Adrenal gland (tissue), 12 donors: ENCODE data around the gene ERC2. TPM values are rescaled to one million over a fixed set of nuclear protein-coding genes. Genes with fewer than 3 reads are reported as not detected.
"Not testable (repeated sequence)": the region's sequence is repeated elsewhere in the genome, so short reads cannot be mapped to it uniquely, and the experiment has no call there.

Source experiments
- DNase-seq, 7 donors: peaks; one replicate each; pipeline ENCODE4 v3.0.0-alpha.2; 2019 to 2020
- H3K27ac ChIP-seq, 5 donors: fragments of 200-600 bp; sonication (generic) in 4 of 5; 1 replicate in 3 of 5; 2 replicates in 2 of 5; pipeline versions ENCODE4 v1.5.1 to v1.8.0; 2016 to 2020; ENCODE audit warnings: mild to moderate bottlenecking in 1 of 5
- H3K27me3 ChIP-seq: fragments of 200-600 bp; 2 replicates; pipeline ENCODE4 v1.8.0; 2021
- H3K36me3 ChIP-seq, 2 donors: fragments of 200-600 bp; replicated peaks in 1 of 2; 1 replicate in 1 of 2; 2 replicates in 1 of 2; pipeline versions ENCODE4 v1.5.1 to v1.8.0; 2018 to 2022
- H3K4me1 ChIP-seq, 2 donors: fragments of 200-600 bp; replicated peaks in 1 of 2; 1 replicate in 1 of 2; 2 replicates in 1 of 2; pipeline versions ENCODE4 v1.5.1 to v1.8.0; 2018 to 2021
- H3K4me3 ChIP-seq, 4 donors: fragments of 200-600 bp; sonication (generic) in 3 of 4; one replicate each; pipeline ENCODE4 v1.5.1; 2016 to 2018
- H3K9me3 ChIP-seq, 3 donors: fragments of 200-600 bp; sonication (generic) in 1 of 3; replicated peaks in 1 of 3; 1 replicate in 2 of 3; 2 replicates in 1 of 3; pipeline versions ENCODE4 v1.5.1 to v1.8.0; 2016 to 2021
- POLR2A ChIP-seq, 2 donors: fragments of 450-650 bp; IDR thresholded peaks; one replicate each; pipeline ENCODE4 v1.6.1; 2017; ENCODE audit warnings: antibody characterized with exemption in 2 of 2, mild to moderate bottlenecking in 2 of 2, moderate library complexity in 1 of 2
- WGBS, 4 donors: extraction: QIAGEN DNeasy Blood & Tissue Kit in 2 of 4; methylation state at CpG; one replicate each; pipeline versions ENCODE4 v1.1.5 to v1.1.7; 2013 to 2017; 5-methylcytosine and 5-hydroxymethylcytosine counted together
- intact Hi-C, 2 donors: fragments of 100-400 bp; cut with DNase I; formaldehyde crosslinking; loops; one replicate each; pipeline versions ENCODE4 v1.14.1 to v1.15.0; 2022 to 2023
- polyA plus RNA-seq, 3 donors: library from polyadenylated mRNA; stranded (reverse); fragments of 200-250 nt in 2 of 3; fragments of 350-450 nt in 1 of 3; fragmentation: Illumina TruSeq in 1 of 3; extraction: RNeasy Lipid Tissue Mini Kit (QIAGEN cat#74804) in 1 of 3; gene quantifications; one replicate each; pipeline ENCODE4 v1.2.3, GENCODE V29; 2013 to 2014
- total RNA-seq, 9 donors: library from RNA; depleted of rRNA in 4 of 9; stranded (reverse); fragments of >200 nt in 4 of 9; fragments of 120-200 nt in 1 of 9; fragmentation: NEBNext Ultra II Directional in 1 of 9; extraction: Animal tissue kit (Norgen Biotek cat#: 25700) in 1 of 9; gene quantifications; one replicate each; pipeline versions ENCODE4 v1.1.0 to v1.2.4, GENCODE V29; 2013 to 2023
- TF ChIP-seq, protein P1 (sequence below), 6 experiments: fragments of 450-650 bp in 4 of 6; fragments of 200-600 bp in 2 of 6; sonication (generic) in 1 of 6; IDR thresholded peaks; 1 replicate in 5 of 6; 2 replicates in 1 of 6; pipeline versions ENCODE4 v1.5.1 to v1.8.0; 2016 to 2021; ENCODE audit warnings: antibody characterized with exemption in 6 of 6, mild to moderate bottlenecking in 2 of 6, moderate library complexity in 1 of 6
- donor health status: healthy with polysubstance abuse.
- donor health status: Bipolar disorder and iron deficiency.
- donor health status: DM: yes; HTN: yes; CAD: no.
- donor health status: DM: no; HTN: no; CAD: no.
- donor health status: DM: no; HTN: no; CAD: no.
- donor health status: DM: yes; HTN: yes; CAD: no.

The ERC2 gene
- total and polyA plus RNA-seq, 12 donors, result 0.47 to 5.8 (median 1.5) TPM

GRCh38 chr3:56019490-56020146 lies 448.6 kb downstream of the ERC2 start:
- DNase-seq, result no peak
- no peaks in the 10 kb centered on the region for H3K27me3 ChIP-seq
- no peak overlapping the region for H3K27ac ChIP-seq
- 58 to 64% (median 62%) methylated on average over 4 of the region's 4 CpGs for WGBS, 4 donors
- H3K9me3 ChIP-seq, result no peaks in the 10 kb centered on the region
- H3K36me3 ChIP-seq, result no peaks in the 10 kb centered on the region
- TF ChIP-seq POLR2A (IDR thresholded peaks at IDR 0.05), result no peak
- TF ChIP-seq, protein P1, sequence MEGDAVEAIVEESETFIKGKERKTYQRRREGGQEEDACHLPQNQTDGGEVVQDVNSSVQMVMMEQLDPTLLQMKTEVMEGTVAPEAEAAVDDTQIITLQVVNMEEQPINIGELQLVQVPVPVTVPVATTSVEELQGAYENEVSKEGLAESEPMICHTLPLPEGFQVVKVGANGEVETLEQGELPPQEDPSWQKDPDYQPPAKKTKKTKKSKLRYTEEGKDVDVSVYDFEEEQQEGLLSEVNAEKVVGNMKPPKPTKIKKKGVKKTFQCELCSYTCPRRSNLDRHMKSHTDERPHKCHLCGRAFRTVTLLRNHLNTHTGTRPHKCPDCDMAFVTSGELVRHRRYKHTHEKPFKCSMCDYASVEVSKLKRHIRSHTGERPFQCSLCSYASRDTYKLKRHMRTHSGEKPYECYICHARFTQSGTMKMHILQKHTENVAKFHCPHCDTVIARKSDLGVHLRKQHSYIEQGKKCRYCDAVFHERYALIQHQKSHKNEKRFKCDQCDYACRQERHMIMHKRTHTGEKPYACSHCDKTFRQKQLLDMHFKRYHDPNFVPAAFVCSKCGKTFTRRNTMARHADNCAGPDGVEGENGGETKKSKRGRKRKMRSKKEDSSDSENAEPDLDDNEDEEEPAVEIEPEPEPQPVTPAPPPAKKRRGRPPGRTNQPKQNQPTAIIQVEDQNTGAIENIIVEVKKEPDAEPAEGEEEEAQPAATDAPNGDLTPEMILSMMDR (IDR thresholded peaks at IDR 0.05), result no peak
- intact Hi-C loops, result no loop called here
- H3K4me3 ChIP-seq, result no peak overlapping the region
- no peaks in the 10 kb centered on the region for H3K4me1 ChIP-seq

DNA sequence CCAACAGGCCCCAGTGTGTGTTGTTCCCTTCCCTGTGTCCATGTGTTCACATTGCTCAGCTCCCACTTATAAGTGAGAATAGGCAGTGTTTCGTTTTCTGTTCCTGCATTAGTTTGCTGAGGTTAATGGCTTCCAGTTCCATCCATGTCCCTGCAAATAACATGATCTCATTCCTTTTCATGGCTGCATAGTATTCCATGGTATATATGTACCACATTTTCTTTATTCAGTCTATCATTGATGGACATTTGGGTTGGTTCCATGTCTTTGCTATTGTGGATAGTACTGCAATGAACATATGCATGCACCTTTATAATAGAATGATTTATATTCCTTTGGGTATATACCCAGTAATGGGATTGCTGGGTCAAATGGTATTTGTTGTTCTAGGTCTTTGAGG lies 452.9 kb downstream of the ERC2 start:
- H3K27me3 ChIP-seq, intact Hi-C loops, H3K4me1 ChIP-seq, H3K27ac ChIP-seq, DNase-seq, H3K36me3 ChIP-seq, H3K4me3 ChIP-seq, H3K9me3 ChIP-seq: not testable (repeated sequence)
- WGBS, 4 donors, result 36 to 70% (median 58%) methylated on average over 1 of the region's 1 CpG

- Histone ChIP-seq H3K36me3 (no peaks in the 10 kb centered on the region), H3K9me3 (no peaks in the 10 kb centered on the region), H3K4me1 (no peaks in the 10 kb centered on the region), H3K27me3 (no peaks in the 10 kb centered on the region), H3K27ac (no peak overlapping the region), H3K4me3 (no peak overlapping the region)
- no peak for DNase-seq
- no peak for TF ChIP-seq POLR2A (IDR thresholded peaks at IDR 0.05)
- TF ChIP-seq, protein P1 (IDR thresholded peaks at IDR 0.05), result no peak
- 85 to 89% (median 88%) methylated on average over 4 of the region's 4 CpGs for WGBS, 4 donors
- intact Hi-C loops, result no loop called here
Measured at GRCh38 chr3:56012721-56013120, 455.5 kb downstream of the ERC2 start.

GRCh38 chr3:56005196-56005805 lies 463.0 kb downstream of the ERC2 start:
- Histone ChIP-seq H3K4me3 (no peak overlapping the region), H3K27ac (no peak overlapping the region), H3K4me1 (no peaks in the 10 kb centered on the region), H3K9me3 (no peaks in the 10 kb centered on the region), H3K36me3 (no peaks in the 10 kb centered on the region), H3K27me3 (no peaks in the 10 kb centered on the region)
- TF ChIP-seq POLR2A (IDR thresholded peaks at IDR 0.05), result no peak
- TF ChIP-seq, protein P1 (IDR thresholded peaks at IDR 0.05), result no peak
- 71 to 77% (median 75%) methylated on average over 6 of the region's 6 CpGs for WGBS, 4 donors
- intact Hi-C loops, result no loop called here
- DNase-seq, result no peak

DNA sequence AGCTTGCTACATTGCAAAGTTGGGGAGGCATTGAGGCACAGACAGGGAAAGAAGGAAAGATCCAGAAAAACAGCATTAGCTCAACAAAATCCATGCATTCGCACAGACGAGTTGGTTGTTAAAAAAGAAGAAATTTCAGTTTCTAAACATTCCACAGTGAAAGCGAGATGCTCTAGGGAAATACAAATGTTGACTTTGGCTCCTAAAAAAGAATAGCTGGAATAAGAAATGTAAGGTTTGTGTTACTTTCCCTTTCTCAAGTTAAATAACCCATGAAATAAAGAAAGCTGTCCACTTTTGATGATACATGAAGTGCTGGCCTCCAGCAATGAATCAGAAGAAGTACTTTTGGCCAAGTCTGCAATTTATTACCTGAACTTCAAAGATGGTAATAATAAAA lies 465.1 kb downstream of the ERC2 start:
- WGBS, 4 donors, result 61 to 77% (median 74%) methylated on average over 3 of the region's 3 CpGs
- Histone ChIP-seq H3K9me3 (no peaks in the 10 kb centered on the region), H3K27ac (no peak overlapping the region), H3K36me3 (no peaks in the 10 kb centered on the region), H3K4me3 (no peak overlapping the region), H3K4me1 (no peaks in the 10 kb centered on the region), H3K27me3 (no peaks in the 10 kb centered on the region)
- intact Hi-C loops, result no loop called here
- no peak for DNase-seq
- TF ChIP-seq, protein P1 (IDR thresholded peaks at IDR 0.05), result no peak
- TF ChIP-seq POLR2A (IDR thresholded peaks at IDR 0.05), result no peak
